BE2C (cell line): Measurements from ENCODE around the gene CNNM2.

Source experiments
- DNase-seq: peaks from one replicate; pipeline ENCODE4 v3.0.0-alpha.2; 2020
- H3K27me3 ChIP-seq: fragments of 250-450 bp; sonication (Bioruptor Pico); 2 replicates; pipeline ENCODE4 v1.5.1; 2020; ENCODE audit warnings: mild to moderate bottlenecking
- H3K36me3 ChIP-seq: fragments of 250-450 bp; sonication (Bioruptor Pico); 2 replicates; pipeline ENCODE4 v1.5.1; 2020; ENCODE audit warnings: mild to moderate bottlenecking
- H3K4me1 ChIP-seq: fragments of 250-450 bp; sonication (Bioruptor Pico); 2 replicates; pipeline ENCODE4 v1.5.1; 2020
- H3K4me3 ChIP-seq: 2 replicates; pipeline ENCODE4 v1.5.1; 2011; ENCODE audit warnings: low read depth, low read length
- H3K9me3 ChIP-seq: fragments of 250-450 bp; sonication (Bioruptor Pico); 2 replicates; pipeline ENCODE4 v1.5.1; 2020
- TF ChIP-seq, protein P1 (sequence below): IDR thresholded peaks from 2 replicates; pipeline ENCODE4 v1.5.1; 2012; ENCODE audit warnings: mild to moderate bottlenecking, low read depth, low read length

Gene CNNM2

DNA sequence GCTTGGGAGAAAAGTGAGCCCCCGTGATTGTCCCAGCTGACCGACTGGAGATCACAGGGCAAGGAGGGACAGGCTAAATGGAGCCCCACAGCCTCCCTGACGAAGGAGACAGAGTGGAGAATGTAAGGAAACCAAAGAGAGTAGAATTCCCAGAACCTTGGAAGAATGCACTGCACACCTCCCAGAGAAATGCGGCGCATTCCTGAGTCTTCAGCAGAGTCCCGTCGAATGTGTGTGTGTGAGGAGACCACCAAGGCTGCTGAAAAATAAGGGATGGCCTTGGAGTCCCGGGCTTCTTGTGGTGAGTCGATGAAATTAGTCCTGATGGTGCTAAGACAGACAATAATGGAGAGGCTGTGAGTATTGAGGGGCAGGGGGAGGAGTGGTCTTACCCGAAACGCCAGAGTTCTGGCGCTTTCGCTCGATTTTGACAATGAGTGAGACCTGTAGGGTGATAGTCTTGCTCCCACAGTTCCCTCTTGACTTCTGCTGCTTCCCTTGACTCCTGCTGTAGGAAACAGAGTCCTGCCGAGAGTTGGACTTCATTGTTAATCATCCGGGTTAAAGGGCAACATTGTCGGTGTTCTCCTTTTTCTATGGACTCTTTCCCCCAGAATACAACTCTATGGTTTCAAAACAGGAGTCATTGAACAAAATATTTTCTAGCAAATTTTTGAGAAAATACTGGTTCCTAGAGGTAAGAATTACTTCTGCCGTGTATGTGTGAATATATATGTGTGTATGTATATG, 103.2 kb downstream of the CNNM2 start:
- H3K36me3 ChIP-seq: no peaks in the 10 kb centered on the region
- DNase-seq: no peak
- TF ChIP-seq, protein P1, sequence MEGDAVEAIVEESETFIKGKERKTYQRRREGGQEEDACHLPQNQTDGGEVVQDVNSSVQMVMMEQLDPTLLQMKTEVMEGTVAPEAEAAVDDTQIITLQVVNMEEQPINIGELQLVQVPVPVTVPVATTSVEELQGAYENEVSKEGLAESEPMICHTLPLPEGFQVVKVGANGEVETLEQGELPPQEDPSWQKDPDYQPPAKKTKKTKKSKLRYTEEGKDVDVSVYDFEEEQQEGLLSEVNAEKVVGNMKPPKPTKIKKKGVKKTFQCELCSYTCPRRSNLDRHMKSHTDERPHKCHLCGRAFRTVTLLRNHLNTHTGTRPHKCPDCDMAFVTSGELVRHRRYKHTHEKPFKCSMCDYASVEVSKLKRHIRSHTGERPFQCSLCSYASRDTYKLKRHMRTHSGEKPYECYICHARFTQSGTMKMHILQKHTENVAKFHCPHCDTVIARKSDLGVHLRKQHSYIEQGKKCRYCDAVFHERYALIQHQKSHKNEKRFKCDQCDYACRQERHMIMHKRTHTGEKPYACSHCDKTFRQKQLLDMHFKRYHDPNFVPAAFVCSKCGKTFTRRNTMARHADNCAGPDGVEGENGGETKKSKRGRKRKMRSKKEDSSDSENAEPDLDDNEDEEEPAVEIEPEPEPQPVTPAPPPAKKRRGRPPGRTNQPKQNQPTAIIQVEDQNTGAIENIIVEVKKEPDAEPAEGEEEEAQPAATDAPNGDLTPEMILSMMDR: no peak
- no peaks in the 10 kb centered on the region; the same call in 1 of the 2 replicates for H3K9me3 ChIP-seq
- no peaks in the 10 kb centered on the region for H3K27me3 ChIP-seq
- H3K4me1 ChIP-seq: no peaks in the 10 kb centered on the region
- no peak overlapping the region for H3K4me3 ChIP-seq

DNA sequence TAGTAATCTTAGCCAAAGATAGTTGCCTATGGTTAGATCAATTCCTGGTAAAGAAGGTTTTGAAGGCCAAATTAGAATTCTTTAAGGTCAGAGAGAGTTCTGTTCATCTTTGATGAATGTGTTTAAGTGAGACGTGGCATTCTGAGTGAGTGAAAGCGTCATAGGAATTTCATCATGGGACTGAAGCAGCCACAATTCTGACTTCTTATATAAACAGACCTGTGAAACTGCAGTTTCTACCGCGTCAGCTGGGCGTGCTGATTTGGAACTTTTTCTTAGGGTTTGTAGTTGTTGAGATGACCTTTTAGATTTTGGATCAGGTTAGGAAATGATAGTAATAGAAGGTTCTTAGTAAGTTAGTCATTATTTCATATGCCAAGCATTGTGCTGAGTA, 103.8 kb downstream of the CNNM2 start:
- Histone ChIP-seq H3K9me3 (no peaks in the 10 kb centered on the region), H3K4me1 (no peaks in the 10 kb centered on the region), H3K36me3 (no peaks in the 10 kb centered on the region), H3K27me3 (no peaks in the 10 kb centered on the region), H3K4me3 (no peak overlapping the region)
- TF ChIP-seq, protein P1: no peak
- no peak for DNase-seq

DNA sequence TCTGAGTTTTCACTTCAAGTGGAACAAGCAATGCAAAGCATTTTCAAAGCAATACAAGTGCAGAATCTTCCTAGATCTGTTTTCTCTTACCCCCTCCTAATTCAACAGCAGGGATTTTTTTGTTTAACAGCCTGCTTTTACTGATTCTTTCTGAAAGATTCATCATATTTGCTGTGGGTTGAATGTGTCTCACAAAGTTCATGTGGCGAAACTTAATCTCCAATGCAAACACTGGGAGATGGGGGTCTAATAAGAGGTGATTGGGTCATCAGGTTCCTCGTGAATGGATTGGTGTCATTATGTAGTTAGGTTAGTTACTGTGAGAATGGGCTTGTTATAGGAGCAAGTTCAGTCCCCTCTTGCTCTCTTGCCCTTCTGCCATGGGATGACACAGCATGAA, 107.6 kb downstream of the CNNM2 start:
- H3K36me3 ChIP-seq: no peaks in the 10 kb centered on the region
- TF ChIP-seq, protein P1: no peak
- no peak for DNase-seq
- no peaks in the 10 kb centered on the region for H3K27me3 ChIP-seq
- H3K4me3 ChIP-seq: no peak overlapping the region
- H3K9me3 ChIP-seq: no peaks in the 10 kb centered on the region
- H3K4me1 ChIP-seq: no peaks in the 10 kb centered on the region

DNA sequence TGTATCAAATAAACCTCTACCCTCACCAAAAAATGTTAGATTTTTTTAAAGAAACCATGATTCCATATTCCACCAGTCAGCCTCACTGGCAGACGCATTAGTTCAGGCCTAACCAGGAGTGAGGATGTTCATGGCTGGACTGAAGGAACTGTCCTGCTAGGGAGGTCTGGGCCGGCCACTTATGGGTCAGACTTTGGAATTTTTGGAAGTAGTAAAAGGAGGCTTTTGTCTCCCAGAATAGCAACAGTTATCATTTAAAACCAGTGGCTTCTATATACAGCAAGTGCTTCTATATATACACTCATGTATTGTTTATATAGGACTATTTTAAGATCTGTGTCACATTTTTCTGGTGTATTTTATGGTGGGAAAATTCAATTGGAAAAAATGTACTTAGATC, 120.5 kb downstream of the CNNM2 start:
- Histone ChIP-seq H3K27me3 (no peaks in the 10 kb centered on the region), H3K4me3 (no peak overlapping the region), H3K9me3 (no peaks in the 10 kb centered on the region), H3K4me1 (no peaks in the 10 kb centered on the region), H3K36me3 (no peaks in the 10 kb centered on the region)
- TF ChIP-seq, protein P1: no peak
- DNase-seq: no peak

DNA sequence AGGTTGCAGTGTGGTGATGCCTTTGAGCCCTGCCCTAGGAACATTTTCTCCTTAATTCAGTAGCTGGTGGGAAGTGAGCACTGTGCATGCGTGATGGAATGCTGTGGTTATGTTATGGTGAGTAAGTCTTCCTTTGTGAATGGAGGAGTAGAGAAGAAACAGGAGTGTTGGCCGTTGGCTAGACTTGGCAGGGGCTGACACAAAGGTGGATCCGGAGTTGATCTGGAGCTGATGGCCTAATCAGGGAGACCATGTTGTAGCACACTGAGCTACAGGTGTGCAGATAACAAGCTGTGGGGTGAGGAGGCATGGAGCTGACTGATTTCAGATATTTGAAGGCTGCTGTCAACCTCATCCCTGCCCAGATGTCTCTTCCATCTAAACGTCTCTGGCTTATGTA, 122.3 kb downstream of the CNNM2 start:
- H3K4me1 ChIP-seq: no peaks in the 10 kb centered on the region
- no peak overlapping the region for H3K4me3 ChIP-seq
- TF ChIP-seq, protein P1: no peak
- no peak for DNase-seq
- no peaks in the 10 kb centered on the region for H3K36me3 ChIP-seq
- H3K9me3 ChIP-seq: no peaks in the 10 kb centered on the region
- no peaks in the 10 kb centered on the region for H3K27me3 ChIP-seq

DNA sequence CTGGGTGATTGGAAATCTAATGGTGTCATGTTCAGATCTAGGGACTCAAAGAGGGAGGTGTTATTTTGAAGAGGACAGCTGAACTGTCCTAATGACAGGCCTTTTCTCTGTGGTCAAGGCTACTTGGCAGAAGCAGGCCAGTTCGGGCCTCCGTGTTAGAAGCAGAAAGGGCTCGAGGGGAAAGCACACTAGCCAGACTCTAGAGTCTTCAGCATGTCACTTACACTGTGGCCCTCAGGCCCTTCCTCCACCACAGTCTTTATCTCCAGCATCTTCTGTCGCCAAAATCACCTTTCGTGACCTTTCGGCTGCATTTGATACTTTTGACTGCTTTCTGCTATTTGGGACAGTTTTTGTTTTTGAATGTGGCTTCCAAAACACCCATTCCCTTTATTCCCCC, 123.3 kb downstream of the CNNM2 start:
- Histone ChIP-seq H3K27me3 (no peaks in the 10 kb centered on the region), H3K4me1 (no peaks in the 10 kb centered on the region), H3K9me3 (no peaks in the 10 kb centered on the region), H3K36me3 (no peaks in the 10 kb centered on the region), H3K4me3 (no peak overlapping the region)
- DNase-seq: no peak
- TF ChIP-seq, protein P1: no peak
